ENCODE results near the gene UAP1L1.

UAP1L1 gene

GRCh38 chr9:137096785-137097546 is 19.6 kb downstream of the UAP1L1 start:
- in situ Hi-C loops (cut with HindIII; ENCODE audit: low sequenced_read_pairs), result no loop called here
- DNase-seq (ENCODE audit: low read depth), result no peak
- no peak overlapping the region for H3K4me3 ChIP-seq (ENCODE audit: low read depth, low read length)
- TF ChIP-seq, protein P1, sequence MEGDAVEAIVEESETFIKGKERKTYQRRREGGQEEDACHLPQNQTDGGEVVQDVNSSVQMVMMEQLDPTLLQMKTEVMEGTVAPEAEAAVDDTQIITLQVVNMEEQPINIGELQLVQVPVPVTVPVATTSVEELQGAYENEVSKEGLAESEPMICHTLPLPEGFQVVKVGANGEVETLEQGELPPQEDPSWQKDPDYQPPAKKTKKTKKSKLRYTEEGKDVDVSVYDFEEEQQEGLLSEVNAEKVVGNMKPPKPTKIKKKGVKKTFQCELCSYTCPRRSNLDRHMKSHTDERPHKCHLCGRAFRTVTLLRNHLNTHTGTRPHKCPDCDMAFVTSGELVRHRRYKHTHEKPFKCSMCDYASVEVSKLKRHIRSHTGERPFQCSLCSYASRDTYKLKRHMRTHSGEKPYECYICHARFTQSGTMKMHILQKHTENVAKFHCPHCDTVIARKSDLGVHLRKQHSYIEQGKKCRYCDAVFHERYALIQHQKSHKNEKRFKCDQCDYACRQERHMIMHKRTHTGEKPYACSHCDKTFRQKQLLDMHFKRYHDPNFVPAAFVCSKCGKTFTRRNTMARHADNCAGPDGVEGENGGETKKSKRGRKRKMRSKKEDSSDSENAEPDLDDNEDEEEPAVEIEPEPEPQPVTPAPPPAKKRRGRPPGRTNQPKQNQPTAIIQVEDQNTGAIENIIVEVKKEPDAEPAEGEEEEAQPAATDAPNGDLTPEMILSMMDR (IDR thresholded peaks at IDR 0.05; ENCODE audit: low read depth, low read length, missing control alignments), result no peak

DNA sequence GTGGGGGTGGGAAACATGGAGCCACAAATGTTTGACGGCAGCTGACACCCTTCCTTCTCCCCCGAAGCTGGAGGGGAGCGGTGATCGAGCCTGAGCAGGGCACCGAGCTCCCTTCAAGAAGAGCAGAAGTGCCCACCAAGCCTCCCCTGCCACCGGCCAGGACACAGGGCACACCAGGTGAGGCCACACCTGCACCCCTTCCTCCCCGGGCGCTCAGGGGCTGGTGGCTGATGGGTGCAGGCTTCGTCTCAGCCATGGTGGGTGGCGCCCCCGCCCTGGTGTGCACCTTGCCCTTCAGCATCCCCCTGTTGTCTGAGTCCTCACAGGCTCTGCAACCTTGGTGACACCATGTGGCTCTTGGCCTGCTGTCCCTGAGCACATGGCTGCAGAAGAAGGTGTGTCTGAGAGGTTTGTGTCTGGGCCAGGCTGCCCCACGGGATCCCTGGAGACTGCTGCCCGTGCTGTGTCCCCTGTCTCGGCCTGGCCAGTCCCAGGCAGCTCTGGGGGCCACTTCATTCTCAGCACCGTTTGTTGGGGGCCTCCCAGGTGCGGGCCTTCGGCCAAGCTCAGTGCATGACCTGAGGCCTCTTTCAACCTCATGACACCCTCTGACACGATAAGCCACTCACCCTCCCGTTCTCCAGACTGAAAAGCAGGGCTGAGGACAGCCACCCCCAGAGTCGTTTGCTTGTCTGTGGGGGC is 20.6 kb downstream of the UAP1L1 start:
- in situ Hi-C loops (cut with HindIII; ENCODE audit: low sequenced_read_pairs), result no loop called here
- no peak overlapping the region for H3K4me3 ChIP-seq (ENCODE audit: low read depth, low read length)
- TF ChIP-seq, protein P1 (IDR thresholded peaks at IDR 0.05; ENCODE audit: low read depth, low read length, missing control alignments), result no peak
- no peak for DNase-seq (ENCODE audit: low read depth)

DNA sequence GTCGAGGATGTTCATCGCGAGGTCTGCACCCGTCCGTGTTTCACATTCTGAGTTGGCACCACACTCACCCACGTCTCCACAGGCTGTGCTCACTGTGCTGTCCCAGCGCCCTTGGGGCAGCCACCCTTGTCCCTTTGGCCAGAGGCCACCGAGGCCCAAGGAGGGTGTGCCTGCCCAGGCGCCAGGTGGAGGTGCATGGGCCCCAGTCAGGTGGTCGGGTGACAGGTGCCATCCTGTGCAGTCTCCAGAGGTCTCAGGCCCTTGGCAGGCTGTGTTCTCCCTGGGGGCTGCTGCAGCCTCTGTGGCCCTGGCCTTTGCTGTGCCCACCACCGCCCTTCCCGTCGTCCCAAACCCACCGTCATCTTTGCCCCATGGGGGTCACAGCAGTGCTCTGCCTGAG is 21.9 kb downstream of the UAP1L1 start:
- no peak overlapping the region for H3K4me3 ChIP-seq (ENCODE audit: low read depth, low read length)
- DNase-seq (ENCODE audit: low read depth), result no peak
- TF ChIP-seq, protein P1 (IDR thresholded peaks at IDR 0.05; ENCODE audit: low read depth, low read length, missing control alignments), result no peak
- in situ Hi-C loops (cut with HindIII; ENCODE audit: low sequenced_read_pairs), result no loop called here

DNA sequence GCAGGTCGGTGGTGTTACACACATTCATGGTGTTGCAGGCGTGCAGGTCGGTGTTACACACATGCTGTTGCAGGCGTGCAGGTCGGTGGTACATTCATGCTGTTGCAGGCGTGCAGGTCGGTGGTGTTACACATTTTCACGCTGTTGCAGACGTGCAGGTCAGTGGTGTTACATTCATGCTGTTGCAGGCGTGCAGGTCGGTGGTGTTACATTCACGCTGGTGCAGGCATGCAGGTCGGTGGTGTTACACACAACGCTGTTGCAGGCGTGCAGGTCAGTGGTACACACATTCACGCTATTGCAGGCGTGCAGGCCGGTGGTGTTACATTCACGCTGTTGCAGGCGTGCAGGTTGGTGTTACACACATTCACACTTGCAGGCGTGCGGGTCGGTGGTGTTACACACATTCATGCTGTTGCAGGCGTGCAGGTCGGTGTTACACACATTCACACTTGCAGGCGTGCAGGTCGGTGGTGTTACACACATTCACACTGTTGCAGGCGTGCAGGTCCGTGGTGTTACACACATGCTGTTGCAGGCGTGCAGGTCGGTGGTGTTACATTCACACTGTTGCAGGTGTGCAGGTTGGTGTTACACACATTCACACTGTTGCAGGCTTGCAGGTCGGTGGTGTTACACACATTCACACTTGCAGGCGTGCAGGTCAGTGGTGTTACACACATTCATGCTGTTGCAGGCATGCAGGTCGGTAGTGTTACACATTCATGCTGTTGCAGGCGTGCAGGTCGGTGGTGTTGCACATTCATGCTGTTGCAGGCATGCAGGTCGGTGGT is 26.1 kb downstream of the UAP1L1 start:
- TF ChIP-seq, protein P1 (IDR thresholded peaks at IDR 0.05; ENCODE audit: low read depth, low read length, missing control alignments), result no peak
- in situ Hi-C loops (cut with HindIII; ENCODE audit: low sequenced_read_pairs), result no loop called here
- no peak for DNase-seq (ENCODE audit: low read depth)
- H3K4me3 ChIP-seq (ENCODE audit: low read depth, low read length), result no peak overlapping the region

- no peak for DNase-seq (ENCODE audit: low read depth)
- no peak overlapping the region for H3K4me3 ChIP-seq (ENCODE audit: low read depth, low read length)
- in situ Hi-C loops (cut with HindIII; ENCODE audit: low sequenced_read_pairs), result no loop called here
- TF ChIP-seq, protein P1 (IDR thresholded peaks at IDR 0.05; ENCODE audit: low read depth, low read length, missing control alignments), result no peak
Observed at GRCh38 chr9:137105814-137106661, 28.7 kb downstream of the UAP1L1 start.
